Calu3 (cell line): ENCODE results near the gene GPR157. TPM values are rescaled to one million over a fixed set of nuclear protein-coding genes. Genes with fewer than 3 reads are reported as not detected.
"Not testable (repeated sequence)": the region's sequence is repeated elsewhere in the genome, so short reads cannot be mapped to it uniquely, and the experiment has no call there.

Experiments
- BruUV-seq: library from RNA; stranded (reverse); fragments of 400-500 nt; replicated peaks from 2 replicates; lab custom pipeline; 2021; lab: Mats Ljungman, UMichigan
- CTCF ChIA-PET: fragments of 300-600 bp; sonication (Branson Sonifier 250); formaldehyde crosslinking; loops from one replicate; lab custom pipeline; 2022; ENCODE audit warnings: antibody characterized with exemption; lab: Charles Lee
- DNase-seq: peaks from one replicate; pipeline ENCODE4 v3.0.0; 2022
- H3K27ac Mint-ChIP-seq: one replicate; pipeline ENCODE4 v1.8.0; 2022; ENCODE audit warnings: mixed read lengths; ENCODE audit not compliant: unreplicated experiment
- H3K27me3 Mint-ChIP-seq: one replicate; pipeline ENCODE4 v1.8.0; 2022; ENCODE audit warnings: mixed read lengths; ENCODE audit not compliant: unreplicated experiment
- H3K36me3 Mint-ChIP-seq: one replicate; pipeline ENCODE4 v1.8.0; 2022; ENCODE audit warnings: mild to moderate bottlenecking, moderate library complexity, mixed read lengths; ENCODE audit not compliant: insufficient read depth, unreplicated experiment
- H3K4me1 Mint-ChIP-seq: one replicate; pipeline ENCODE4 v1.8.0; 2022; ENCODE audit warnings: mild to moderate bottlenecking, low read depth, mixed read lengths; ENCODE audit not compliant: unreplicated experiment
- H3K4me3 Mint-ChIP-seq: one replicate; pipeline ENCODE4 v1.8.0; 2022; ENCODE audit warnings: mild to moderate bottlenecking, low read depth, moderate library complexity, mixed read lengths; ENCODE audit not compliant: unreplicated experiment
- H3K9me3 Mint-ChIP-seq: one replicate; pipeline ENCODE4 v1.8.0; 2022; ENCODE audit warnings: low read depth, mixed read lengths; ENCODE audit not compliant: unreplicated experiment
- intact Hi-C: fragments of 100-400 bp; cut with micrococcal nuclease; formaldehyde crosslinking; loops from one replicate; pipeline ENCODE4 v1.10.0; 2022; ENCODE audit not compliant: unreplicated experiment
- total RNA-seq: library from RNA; stranded (reverse); gene quantifications from 2 replicates; pipeline ENCODE4 v1.2.3, GENCODE V29; 2022
- TF ChIP-seq, protein P1 (sequence below): fragments of 200-600 bp; IDR thresholded peaks from one replicate; pipeline ENCODE4 v1.8.0; 2022; ENCODE audit warnings: antibody characterized with exemption; ENCODE audit not compliant: unreplicated experiment

The GPR157 gene
- total RNA-seq, 1 experiment from 2014 or later, result 5.4 TPM

DNA sequence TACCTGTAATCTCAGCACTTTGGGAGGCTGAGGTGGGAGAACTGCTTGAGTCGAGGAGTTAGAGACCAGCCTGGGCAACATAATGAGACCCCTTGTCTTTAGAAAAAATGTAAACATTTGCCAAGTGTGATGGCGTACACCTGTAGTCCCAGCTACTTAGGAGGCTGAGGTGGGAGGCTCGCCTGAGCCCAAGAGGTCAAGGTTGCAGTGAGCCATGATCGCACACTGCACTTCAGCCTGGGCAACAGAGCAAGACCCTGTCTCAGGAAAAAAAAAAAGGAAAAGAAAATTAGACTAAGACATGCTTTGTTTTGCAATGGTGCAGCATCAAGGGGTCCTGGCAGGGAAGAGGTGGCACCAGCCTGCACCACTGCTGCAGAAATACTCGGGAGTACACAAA, 16.8 kb upstream of the GPR157 start:
- TF ChIP-seq, protein P1, sequence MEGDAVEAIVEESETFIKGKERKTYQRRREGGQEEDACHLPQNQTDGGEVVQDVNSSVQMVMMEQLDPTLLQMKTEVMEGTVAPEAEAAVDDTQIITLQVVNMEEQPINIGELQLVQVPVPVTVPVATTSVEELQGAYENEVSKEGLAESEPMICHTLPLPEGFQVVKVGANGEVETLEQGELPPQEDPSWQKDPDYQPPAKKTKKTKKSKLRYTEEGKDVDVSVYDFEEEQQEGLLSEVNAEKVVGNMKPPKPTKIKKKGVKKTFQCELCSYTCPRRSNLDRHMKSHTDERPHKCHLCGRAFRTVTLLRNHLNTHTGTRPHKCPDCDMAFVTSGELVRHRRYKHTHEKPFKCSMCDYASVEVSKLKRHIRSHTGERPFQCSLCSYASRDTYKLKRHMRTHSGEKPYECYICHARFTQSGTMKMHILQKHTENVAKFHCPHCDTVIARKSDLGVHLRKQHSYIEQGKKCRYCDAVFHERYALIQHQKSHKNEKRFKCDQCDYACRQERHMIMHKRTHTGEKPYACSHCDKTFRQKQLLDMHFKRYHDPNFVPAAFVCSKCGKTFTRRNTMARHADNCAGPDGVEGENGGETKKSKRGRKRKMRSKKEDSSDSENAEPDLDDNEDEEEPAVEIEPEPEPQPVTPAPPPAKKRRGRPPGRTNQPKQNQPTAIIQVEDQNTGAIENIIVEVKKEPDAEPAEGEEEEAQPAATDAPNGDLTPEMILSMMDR, result no peak
- CTCF ChIA-PET, result no interaction called here
- Mint-ChIP-seq H3K4me1 (peaks cover 13% of the 10 kb centered on the region), H3K36me3 (no peaks in the 10 kb centered on the region), H3K4me3 (no peak overlapping the region), H3K9me3 (no peaks in the 10 kb centered on the region), H3K27me3 (no peaks in the 10 kb centered on the region), H3K27ac (no peak overlapping the region)
- DNase-seq, result no peak
- no TSS peak for BruUV-seq
- intact Hi-C loops, result no loop called here

DNA sequence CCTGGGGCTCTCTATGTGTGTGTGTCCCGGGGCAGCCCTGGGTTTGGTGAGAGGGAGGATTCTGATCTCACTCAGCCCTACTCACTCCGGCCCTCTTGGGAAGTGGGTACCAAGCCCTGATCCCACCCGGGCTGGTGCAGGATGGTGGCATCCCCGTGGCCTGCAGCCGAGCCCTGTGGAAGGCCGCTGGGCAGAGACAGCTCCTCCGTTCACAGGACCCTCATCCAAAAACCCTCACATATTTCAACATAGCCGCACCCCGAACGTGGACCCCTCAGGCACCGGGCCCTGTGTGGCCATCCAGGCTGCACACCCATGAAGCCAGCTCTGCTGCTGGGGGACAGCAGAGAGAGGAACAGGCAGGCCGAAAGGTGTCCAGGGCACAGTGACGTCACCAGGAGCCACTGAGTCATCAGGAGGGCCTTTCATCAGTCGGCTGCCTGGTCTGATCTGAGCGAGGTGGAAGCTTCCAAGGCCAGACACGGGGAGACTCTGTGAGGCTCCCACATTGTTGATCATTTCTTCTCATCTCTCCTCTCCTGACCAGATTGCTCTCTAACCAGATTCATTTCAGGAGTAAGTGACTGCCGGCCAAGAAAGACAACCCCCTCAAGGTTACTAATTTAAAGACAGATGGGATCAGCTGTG, 16.2 kb upstream of the GPR157 start:
- Mint-ChIP-seq H3K27ac (no peak overlapping the region), H3K9me3 (no peaks in the 10 kb centered on the region), H3K36me3 (no peaks in the 10 kb centered on the region), H3K4me3 (no peak overlapping the region), H3K27me3 (no peaks in the 10 kb centered on the region), H3K4me1 (peaks cover 13% of the 10 kb centered on the region)
- CTCF ChIA-PET, result interaction anchor here (0.6 kb wide), 1 partner anchor 105 kb away, joined by 3 read pairs; no protein-coding TSS in a partner anchor
- DNase-seq, result peak; percentile 65
- intact Hi-C loops, result no loop called here
- BruUV-seq, result no TSS peak
- TF ChIP-seq, protein P1, result no peak

DNA sequence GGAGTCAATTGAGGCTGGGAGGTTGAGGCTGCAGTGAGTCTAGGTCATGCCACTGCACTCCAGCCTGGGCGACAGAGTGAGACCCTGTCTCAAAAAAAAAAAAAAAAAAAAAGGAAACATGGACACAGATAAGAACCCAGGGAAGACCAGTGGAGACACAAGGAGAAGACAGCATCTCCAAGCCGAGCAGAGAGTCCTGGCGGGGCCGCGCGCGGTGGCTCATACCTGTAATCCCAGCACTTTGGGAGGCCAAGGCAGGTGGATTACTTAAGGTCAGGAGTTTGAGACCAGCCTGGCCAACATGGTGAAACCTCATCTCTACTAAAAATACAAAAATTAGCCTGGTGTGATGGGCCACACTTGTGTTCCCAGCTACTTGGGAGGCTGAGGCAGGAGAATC, 15.6 kb upstream of the GPR157 start:
- H3K9me3 Mint-ChIP-seq, intact Hi-C loops, H3K36me3 Mint-ChIP-seq, DNase-seq, BruUV-seq, H3K27me3 Mint-ChIP-seq, H3K27ac Mint-ChIP-seq, H3K4me3 Mint-ChIP-seq: not testable (repeated sequence)
- peaks cover 13% of the 10 kb centered on the region for H3K4me1 Mint-ChIP-seq
- CTCF ChIA-PET, result interaction anchor here (0.6 kb wide), 1 partner anchor 106 kb away, joined by 3 read pairs; no protein-coding TSS in a partner anchor

DNA sequence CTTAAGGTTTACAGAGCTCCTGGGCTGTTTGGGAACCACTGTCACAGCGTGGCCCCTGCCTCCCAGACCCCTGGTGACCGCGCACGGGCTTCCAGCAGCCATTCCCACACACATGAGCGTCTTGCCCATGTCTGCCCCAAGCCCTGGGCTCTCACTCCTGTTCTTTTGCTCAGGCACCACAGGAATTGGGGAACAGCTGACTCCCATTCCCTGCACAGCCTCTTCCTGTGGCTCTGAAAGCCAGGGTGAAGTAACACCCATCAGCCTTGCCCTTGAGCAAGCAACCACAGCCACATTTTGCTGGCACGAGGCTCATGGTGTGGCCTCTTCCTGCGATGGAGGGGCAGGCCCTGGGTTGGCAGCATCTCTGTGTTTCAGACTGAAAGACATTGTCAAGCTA, 14.3 kb upstream of the GPR157 start:
- TF ChIP-seq, protein P1, result no peak
- H3K4me1 Mint-ChIP-seq, result peaks cover 13% of the 10 kb centered on the region
- DNase-seq, result no peak
- BruUV-seq, result no TSS peak
- no peaks in the 10 kb centered on the region for H3K36me3 Mint-ChIP-seq
- no peaks in the 10 kb centered on the region for H3K27me3 Mint-ChIP-seq
- no peaks in the 10 kb centered on the region for H3K9me3 Mint-ChIP-seq
- intact Hi-C loops, result no loop called here
- no peak overlapping the region for H3K4me3 Mint-ChIP-seq
- CTCF ChIA-PET, result no interaction called here
- no peak overlapping the region for H3K27ac Mint-ChIP-seq

DNA sequence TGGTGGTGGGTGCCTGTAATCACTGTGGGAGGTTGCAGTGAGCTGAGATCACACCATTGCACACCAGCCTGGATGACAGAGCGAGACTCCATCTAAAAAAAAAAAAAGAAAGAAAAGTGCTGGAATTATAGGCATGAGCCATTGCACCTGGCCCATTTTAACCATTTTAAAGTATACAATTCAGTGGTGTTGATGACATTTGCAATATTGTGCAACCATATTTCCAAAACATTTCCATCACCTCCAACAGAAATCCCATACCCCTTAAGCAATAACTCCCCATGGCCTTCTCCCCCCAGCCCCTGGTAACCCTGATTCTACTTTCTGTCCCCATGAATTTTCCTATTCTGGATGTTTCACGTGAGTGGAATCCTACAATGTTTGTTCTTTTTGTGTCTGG, 11.0 kb upstream of the GPR157 start:
- Mint-ChIP-seq H3K36me3 (no peaks in the 10 kb centered on the region), H3K4me1 (peaks cover 2% of the 10 kb centered on the region), H3K27ac (no peak overlapping the region), H3K9me3 (no peaks in the 10 kb centered on the region), H3K27me3 (peaks cover 11% of the 10 kb centered on the region), H3K4me3 (no peak overlapping the region)
- CTCF ChIA-PET, result interaction anchor here (0.7 kb wide), 1 partner anchor 90 kb away, joined by 3 read pairs; no protein-coding TSS in a partner anchor
- no peak for DNase-seq
- intact Hi-C loops, result no loop called here
- no TSS peak for BruUV-seq
- TF ChIP-seq, protein P1, result no peak
